Adrenal gland (tissue), 12 donors: ENCODE measurements around the gene SPATA16. TPM values are rescaled to one million over a fixed set of nuclear protein-coding genes. Genes with fewer than 3 reads are reported as not detected.

ENCODE experiments used
- DNase-seq, 7 donors: peaks; one replicate each; pipeline ENCODE4 v3.0.0-alpha.2; 2019 to 2020
- H3K27ac ChIP-seq, 5 donors: fragments of 200-600 bp; sonication (generic) in 4 of 5; 1 replicate in 3 of 5; 2 replicates in 2 of 5; pipeline versions ENCODE4 v1.5.1 to v1.8.0; 2016 to 2020; ENCODE audit warnings: mild to moderate bottlenecking in 1 of 5
- H3K27me3 ChIP-seq: fragments of 200-600 bp; 2 replicates; pipeline ENCODE4 v1.8.0; 2021
- H3K36me3 ChIP-seq, 2 donors: fragments of 200-600 bp; replicated peaks in 1 of 2; 1 replicate in 1 of 2; 2 replicates in 1 of 2; pipeline versions ENCODE4 v1.5.1 to v1.8.0; 2018 to 2022
- H3K4me1 ChIP-seq, 2 donors: fragments of 200-600 bp; replicated peaks in 1 of 2; 1 replicate in 1 of 2; 2 replicates in 1 of 2; pipeline versions ENCODE4 v1.5.1 to v1.8.0; 2018 to 2021
- H3K4me3 ChIP-seq, 4 donors: fragments of 200-600 bp; sonication (generic) in 3 of 4; one replicate each; pipeline ENCODE4 v1.5.1; 2016 to 2018
- H3K9me3 ChIP-seq, 3 donors: fragments of 200-600 bp; sonication (generic) in 1 of 3; replicated peaks in 1 of 3; 1 replicate in 2 of 3; 2 replicates in 1 of 3; pipeline versions ENCODE4 v1.5.1 to v1.8.0; 2016 to 2021
- POLR2A ChIP-seq, 2 donors: fragments of 450-650 bp; IDR thresholded peaks; one replicate each; pipeline ENCODE4 v1.6.1; 2017; ENCODE audit warnings: antibody characterized with exemption in 2 of 2, mild to moderate bottlenecking in 2 of 2, moderate library complexity in 1 of 2
- WGBS, 4 donors: extraction: QIAGEN DNeasy Blood & Tissue Kit in 2 of 4; methylation state at CpG; one replicate each; pipeline versions ENCODE4 v1.1.5 to v1.1.7; 2013 to 2017; 5-methylcytosine and 5-hydroxymethylcytosine counted together
- intact Hi-C, 2 donors: fragments of 100-400 bp; cut with DNase I; formaldehyde crosslinking; loops; one replicate each; pipeline versions ENCODE4 v1.14.1 to v1.15.0; 2022 to 2023
- polyA plus RNA-seq, 3 donors: library from polyadenylated mRNA; stranded (reverse); fragments of 200-250 nt in 2 of 3; fragments of 350-450 nt in 1 of 3; fragmentation: Illumina TruSeq in 1 of 3; extraction: RNeasy Lipid Tissue Mini Kit (QIAGEN cat#74804) in 1 of 3; gene quantifications; one replicate each; pipeline ENCODE4 v1.2.3, GENCODE V29; 2013 to 2014
- total RNA-seq, 9 donors: library from RNA; depleted of rRNA in 4 of 9; stranded (reverse); fragments of >200 nt in 4 of 9; fragments of 120-200 nt in 1 of 9; fragmentation: NEBNext Ultra II Directional in 1 of 9; extraction: Animal tissue kit (Norgen Biotek cat#: 25700) in 1 of 9; gene quantifications; one replicate each; pipeline versions ENCODE4 v1.1.0 to v1.2.4, GENCODE V29; 2013 to 2023
- TF ChIP-seq, protein P1 (sequence below), 6 experiments: fragments of 450-650 bp in 4 of 6; fragments of 200-600 bp in 2 of 6; sonication (generic) in 1 of 6; IDR thresholded peaks; 1 replicate in 5 of 6; 2 replicates in 1 of 6; pipeline versions ENCODE4 v1.5.1 to v1.8.0; 2016 to 2021; ENCODE audit warnings: antibody characterized with exemption in 6 of 6, mild to moderate bottlenecking in 2 of 6, moderate library complexity in 1 of 6
- donor health status: healthy with polysubstance abuse.
- donor health status: Bipolar disorder and iron deficiency.
- donor health status: DM: yes; HTN: yes; CAD: no.
- donor health status: DM: no; HTN: no; CAD: no.
- donor health status: DM: no; HTN: no; CAD: no.
- donor health status: DM: yes; HTN: yes; CAD: no.

Gene SPATA16
- total and polyA plus RNA-seq, 12 donors, result not detected

DNA sequence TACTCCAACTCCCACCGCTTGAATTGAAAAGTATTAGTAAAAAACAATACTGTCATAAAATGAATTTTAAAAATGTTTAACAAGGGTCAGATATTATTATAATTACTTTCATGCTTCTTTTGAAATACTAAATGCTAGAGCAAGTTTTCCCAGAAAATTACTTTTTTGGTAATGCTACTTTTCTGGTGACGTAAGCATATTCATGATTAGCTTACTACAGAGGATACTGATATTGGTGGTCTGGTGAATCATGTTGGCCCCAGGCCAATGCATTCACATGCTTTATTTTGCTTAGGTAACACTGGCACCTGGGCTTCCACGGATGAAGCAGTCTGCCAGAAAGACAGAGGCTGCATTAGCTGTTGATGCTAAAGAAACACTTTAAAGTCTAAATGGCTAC, 12.4 kb downstream of the SPATA16 start:
- intact Hi-C loops, result no loop called here
- DNase-seq, result no peak
- Histone ChIP-seq H3K36me3 (no peaks in the 10 kb centered on the region), H3K27me3 (no peaks in the 10 kb centered on the region), H3K9me3 (no peaks in the 10 kb centered on the region), H3K4me1 (no peaks in the 10 kb centered on the region), H3K27ac (no peak overlapping the region), H3K4me3 (no peak overlapping the region)
- no peak for TF ChIP-seq POLR2A (IDR thresholded peaks at IDR 0.05)
- TF ChIP-seq, protein P1, sequence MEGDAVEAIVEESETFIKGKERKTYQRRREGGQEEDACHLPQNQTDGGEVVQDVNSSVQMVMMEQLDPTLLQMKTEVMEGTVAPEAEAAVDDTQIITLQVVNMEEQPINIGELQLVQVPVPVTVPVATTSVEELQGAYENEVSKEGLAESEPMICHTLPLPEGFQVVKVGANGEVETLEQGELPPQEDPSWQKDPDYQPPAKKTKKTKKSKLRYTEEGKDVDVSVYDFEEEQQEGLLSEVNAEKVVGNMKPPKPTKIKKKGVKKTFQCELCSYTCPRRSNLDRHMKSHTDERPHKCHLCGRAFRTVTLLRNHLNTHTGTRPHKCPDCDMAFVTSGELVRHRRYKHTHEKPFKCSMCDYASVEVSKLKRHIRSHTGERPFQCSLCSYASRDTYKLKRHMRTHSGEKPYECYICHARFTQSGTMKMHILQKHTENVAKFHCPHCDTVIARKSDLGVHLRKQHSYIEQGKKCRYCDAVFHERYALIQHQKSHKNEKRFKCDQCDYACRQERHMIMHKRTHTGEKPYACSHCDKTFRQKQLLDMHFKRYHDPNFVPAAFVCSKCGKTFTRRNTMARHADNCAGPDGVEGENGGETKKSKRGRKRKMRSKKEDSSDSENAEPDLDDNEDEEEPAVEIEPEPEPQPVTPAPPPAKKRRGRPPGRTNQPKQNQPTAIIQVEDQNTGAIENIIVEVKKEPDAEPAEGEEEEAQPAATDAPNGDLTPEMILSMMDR (IDR thresholded peaks at IDR 0.05), result no peak
- 80 to 83% (median 83%) methylated on average over 3 of the region's 3 CpGs for WGBS, 4 donors

GRCh38 chr3:173111321-173111720, 29.7 kb downstream of the SPATA16 start:
- H3K27me3 ChIP-seq, result no peaks in the 10 kb centered on the region
- no peak overlapping the region for H3K4me3 ChIP-seq
- no peaks in the 10 kb centered on the region for H3K36me3 ChIP-seq
- WGBS, 4 donors, result 74 to 90% (median 88%) methylated on average over 2 of the region's 2 CpGs
- no peak for DNase-seq
- no peaks in the 10 kb centered on the region for H3K9me3 ChIP-seq
- no peak for TF ChIP-seq POLR2A (IDR thresholded peaks at IDR 0.05)
- TF ChIP-seq, protein P1 (IDR thresholded peaks at IDR 0.05), result no peak
- H3K27ac ChIP-seq, result no peak overlapping the region
- H3K4me1 ChIP-seq, result no peaks in the 10 kb centered on the region
- intact Hi-C loops, result no loop called here

GRCh38 chr3:173109143-173109542, 31.9 kb downstream of the SPATA16 start:
- TF ChIP-seq, protein P1 (IDR thresholded peaks at IDR 0.05), result no peak
- no peak for TF ChIP-seq POLR2A (IDR thresholded peaks at IDR 0.05)
- Histone ChIP-seq H3K4me3 (no peak overlapping the region), H3K4me1 (no peaks in the 10 kb centered on the region), H3K27ac (no peak overlapping the region), H3K27me3 (no peaks in the 10 kb centered on the region), H3K36me3 (no peaks in the 10 kb centered on the region), H3K9me3 (no peaks in the 10 kb centered on the region)
- DNase-seq, result no peak
- 39 to 56% (median 51%) methylated on average over 4 of the region's 4 CpGs for WGBS, 4 donors
- intact Hi-C loops, result no loop called here

DNA sequence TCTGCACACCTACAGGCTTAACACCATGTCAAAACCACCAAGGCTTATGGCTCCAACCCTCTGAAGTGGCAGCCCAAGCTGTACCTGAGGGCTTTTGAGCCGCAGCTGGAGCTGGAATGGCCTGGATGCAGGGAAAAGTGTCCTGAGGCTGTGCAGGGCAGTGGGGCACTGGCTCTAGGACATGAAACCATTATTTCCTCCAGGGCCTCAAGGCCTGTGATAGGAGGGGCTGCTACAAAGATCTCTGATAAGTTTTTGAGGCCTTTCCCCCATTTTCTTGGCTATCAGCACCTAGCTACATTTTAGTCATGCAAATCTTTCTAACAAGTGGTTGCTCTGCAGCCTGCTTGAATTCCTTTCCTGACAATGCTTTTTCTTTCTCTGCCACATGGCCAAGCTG, 37.6 kb downstream of the SPATA16 start:
- TF ChIP-seq, protein P1 (IDR thresholded peaks at IDR 0.05), result no peak
- no peak for TF ChIP-seq POLR2A (IDR thresholded peaks at IDR 0.05)
- Histone ChIP-seq H3K4me1 (no peaks in the 10 kb centered on the region), H3K27ac (no peak overlapping the region), H3K27me3 (no peaks in the 10 kb centered on the region), H3K9me3 (no peaks in the 10 kb centered on the region), H3K36me3 (no peaks in the 10 kb centered on the region), H3K4me3 (no peak overlapping the region)
- intact Hi-C loops, result no loop called here
- WGBS, 4 donors, result 84 to 100% (median 92%) methylated on average over 1 of the region's 1 CpG
- DNase-seq, result no peak
